ENCODE results near the gene ZNF134. TPM values are rescaled to one million over a fixed set of nuclear protein-coding genes. Genes with fewer than 3 reads are reported as not detected.

The ZNF134 gene
- total RNA-seq, 4 donors from 2014 or later = 23.4 to 33.1 (median 28.6) TPM

- H3K36me3 ChIP-seq = peaks cover 0 to 57% of the 10 kb centered on the region in 2 donors
- H3K27ac ChIP-seq = peak overlapping the region in 3 of 4 donors; percentile 87 to 91 (median 89)
- ATAC-seq = no peak
Observed at GRCh38 chr19:57633832-57634131, 19.7 kb downstream of the ZNF134 start.

GRCh38 chr19:57637379-57637778, 23.3 kb downstream of the ZNF134 start:
- H3K27ac ChIP-seq = no peak overlapping the region
- peaks cover 0 to 76% (median 5%) of the 10 kb centered on the region in 3 donors for H3K9me3 ChIP-seq
- WGBS, 2 donors (ENCODE audit: low coverage in 1 of 2) = 93 to 94% methylated on average over 2 to 4 of the region's 4 CpGs
- TF ChIP-seq EP300 (IDR thresholded peaks at IDR 0.05) (no peak), POLR2A (IDR thresholded peaks at IDR 0.05) (no peak), CTCF (IDR thresholded peaks at IDR 0.05) (no peak), POLR2AphosphoS5 (IDR thresholded peaks at IDR 0.05) (no peak)
- no peak overlapping the region for H3K4me3 ChIP-seq
- H3K36me3 ChIP-seq = peaks cover 8 to 81% of the 10 kb centered on the region in 2 donors
- no peaks in the 10 kb centered on the region for H3K27me3 ChIP-seq
- no peak for ATAC-seq
- peaks cover 0 to 16% (median 5%) of the 10 kb centered on the region in 3 donors for H3K4me1 ChIP-seq

More at GRCh38 chr19:57633832-57634131, 19.7 kb downstream of the ZNF134 start:
- Histone ChIP-seq H3K4me3 (peak overlapping the region; percentile 66 to 88), H3K9me3 (peaks cover 0 to 49% (median 2%) of the 10 kb centered on the region in 3 donors), H3K4me1 (peaks cover 0 to 16% (median 5%) of the 10 kb centered on the region in 3 donors), H3K27me3 (no peaks in the 10 kb centered on the region)
- TF ChIP-seq EP300 (IDR thresholded peaks at IDR 0.05) (no peak), POLR2AphosphoS5 (IDR thresholded peaks at IDR 0.05) (no peak), POLR2A (IDR thresholded peaks at IDR 0.05) (no peak), CTCF (IDR thresholded peaks at IDR 0.05) (no peak)
- 19% methylated on average over 3 of the region's 6 CpGs; no CpG with 5 or more reads in 1 of the 2 donors for WGBS, 2 donors (ENCODE audit: low coverage in 1 of 2)

DNA sequence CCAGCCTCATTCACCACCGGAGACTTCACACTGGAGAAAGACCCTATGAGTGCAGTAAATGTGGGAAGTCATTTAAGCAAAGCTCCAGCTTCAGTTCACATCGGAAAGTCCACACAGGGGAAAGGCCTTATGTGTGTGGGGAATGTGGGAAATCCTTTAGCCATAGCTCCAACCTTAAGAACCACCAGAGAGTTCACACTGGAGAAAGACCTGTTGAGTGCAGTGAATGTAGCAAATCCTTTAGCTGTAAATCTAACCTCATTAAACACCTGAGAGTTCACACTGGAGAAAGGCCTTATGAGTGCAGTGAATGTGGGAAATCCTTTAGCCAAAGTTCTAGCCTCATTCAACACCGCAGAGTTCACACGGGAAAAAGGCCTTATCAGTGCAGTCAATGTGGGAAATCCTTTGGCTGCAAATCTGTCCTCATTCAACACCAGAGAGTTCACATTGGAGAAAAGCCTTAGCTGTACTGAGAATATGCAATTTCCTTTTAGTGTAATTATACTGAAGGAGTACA, 27.7 kb downstream of the ZNF134 start:
- no peak for ATAC-seq
- no peak for TF ChIP-seq EP300 (IDR thresholded peaks at IDR 0.05)
- TF ChIP-seq CTCF (IDR thresholded peaks at IDR 0.05) = no peak
- no peak for TF ChIP-seq POLR2A (IDR thresholded peaks at IDR 0.05)
- no peak for TF ChIP-seq POLR2AphosphoS5 (IDR thresholded peaks at IDR 0.05)
- no peaks in the 10 kb centered on the region for H3K27me3 ChIP-seq
- H3K36me3 ChIP-seq = peaks cover 8 to 72% of the 10 kb centered on the region in 2 donors
- no peak overlapping the region for H3K4me3 ChIP-seq
- H3K27ac ChIP-seq = no peak overlapping the region
- no peaks in the 10 kb centered on the region for H3K4me1 ChIP-seq
- WGBS, 2 donors (ENCODE audit: low coverage in 1 of 2) = 87 to 100% methylated on average over 2 to 3 of the region's 4 CpGs
- peaks cover 0 to 75% (median 5%) of the 10 kb centered on the region in 3 donors for H3K9me3 ChIP-seq

- H3K4me1 ChIP-seq = no peaks in the 10 kb centered on the region
- no peak overlapping the region for H3K27ac ChIP-seq
- peaks cover 8 to 64% of the 10 kb centered on the region in 2 donors for H3K36me3 ChIP-seq
- TF ChIP-seq EP300 (IDR thresholded peaks at IDR 0.05) = no peak
- no peak for TF ChIP-seq CTCF (IDR thresholded peaks at IDR 0.05)
- no peak for TF ChIP-seq POLR2A (IDR thresholded peaks at IDR 0.05)
- TF ChIP-seq POLR2AphosphoS5 (IDR thresholded peaks at IDR 0.05) = no peak
- no peak for ATAC-seq
- H3K9me3 ChIP-seq = peaks cover 0 to 68% (median 3%) of the 10 kb centered on the region in 3 donors
- no peaks in the 10 kb centered on the region for H3K27me3 ChIP-seq
- no peak overlapping the region for H3K4me3 ChIP-seq
- 67 to 96% methylated on average over 2 to 3 of the region's 4 CpGs for WGBS, 2 donors (ENCODE audit: low coverage in 1 of 2)
Observed at GRCh38 chr19:57642396-57643046, 28.5 kb downstream of the ZNF134 start.

DNA sequence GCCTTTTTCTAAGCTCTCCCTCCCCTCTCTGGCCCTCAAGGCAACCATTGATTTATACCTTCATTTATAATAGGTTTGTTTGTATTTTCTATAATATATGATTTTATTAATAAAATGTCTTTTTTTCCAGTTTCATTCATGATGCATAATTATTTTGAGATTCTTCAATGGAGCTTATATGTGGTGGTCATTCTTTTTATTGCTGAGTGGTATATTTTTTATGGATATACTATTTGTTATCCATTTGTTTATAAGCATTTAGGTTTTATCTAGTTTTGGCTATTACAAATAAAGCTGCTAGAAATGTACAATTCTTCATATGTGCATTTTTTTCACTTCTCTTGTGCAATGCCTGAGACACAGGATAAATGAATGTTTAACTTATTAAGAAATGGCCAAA, 29.7 kb downstream of the ZNF134 start:
- Histone ChIP-seq H3K4me1 (no peaks in the 10 kb centered on the region), H3K36me3 (peaks cover 8 to 52% of the 10 kb centered on the region in 2 donors), H3K9me3 (peaks cover 0 to 56% (median 3%) of the 10 kb centered on the region in 3 donors), H3K27ac (no peak overlapping the region), H3K4me3 (no peak overlapping the region), H3K27me3 (no peaks in the 10 kb centered on the region)
- no peak for TF ChIP-seq POLR2A (IDR thresholded peaks at IDR 0.05)
- TF ChIP-seq POLR2AphosphoS5 (IDR thresholded peaks at IDR 0.05) = no peak
- TF ChIP-seq CTCF (IDR thresholded peaks at IDR 0.05) = no peak
- no peak for TF ChIP-seq EP300 (IDR thresholded peaks at IDR 0.05)
- no peak for ATAC-seq

Measured in gastroesophageal sphincter (tissue), 4 donors.